HepG2 (cell line): ENCODE measurements around the gene NEURL4. TPM values are rescaled to one million over a fixed set of nuclear protein-coding genes. Genes with fewer than 3 reads are reported as not detected.

Experiments
- CCDC6 ChIP-seq: sonication (generic); formaldehyde crosslinking; IDR thresholded peaks from 2 replicates; pipeline ENCODE4 v1.8.1; 2022; ENCODE audit warnings: mild to moderate bottlenecking, missing genetic modification reagents, moderate library complexity
- CTCF ChIP-seq: sonication (generic); formaldehyde crosslinking; IDR thresholded peaks from 2 replicates; pipeline ENCODE4 v1.5.0; 2020; ENCODE audit warnings: mild to moderate bottlenecking, missing genetic modification reagents, moderate library complexity
- FIP1L1 ChIP-seq: fragments of 200-400 bp; formaldehyde crosslinking; IDR thresholded peaks from 2 replicates; pipeline ENCODE4 v1.6.1; 2018; ENCODE audit warnings: low read depth, mild to moderate bottlenecking, low read length, moderate library complexity, borderline replicate concordance; ENCODE audit not compliant: insufficient read depth
- ISX ChIP-seq: sonication (generic); formaldehyde crosslinking; conservative IDR thresholded peaks from 2 replicates; pipeline ENCODE4 v1.5.0; 2020; ENCODE audit warnings: missing genetic modification reagents
- JUND ChIP-seq: sonication (generic); formaldehyde crosslinking; IDR thresholded peaks from 2 replicates; pipeline ENCODE4 v1.8.0; 2022; ENCODE audit warnings: mild to moderate bottlenecking, missing genetic modification reagents
- KDM5B ChIP-seq: sonication (generic); formaldehyde crosslinking; IDR thresholded peaks from 2 replicates; pipeline ENCODE4 v1.4.0; 2020; ENCODE audit warnings: missing genetic modification reagents, mild to moderate bottlenecking, borderline replicate concordance
- MTA1 ChIP-seq: sonication (generic); formaldehyde crosslinking; IDR thresholded peaks from 2 replicates; pipeline ENCODE4 v1.4.0; 2020; ENCODE audit warnings: missing genetic modification reagents, mild to moderate bottlenecking, borderline replicate concordance
- SNRNP70 ChIP-seq: fragments of 200-400 bp; formaldehyde crosslinking; IDR thresholded peaks from 2 replicates; pipeline ENCODE4 v1.6.1; 2017; ENCODE audit warnings: mild to moderate bottlenecking, low read depth, low read length, moderate library complexity
- ZBTB40 ChIP-seq, 2 experiments: fragments of 450-650 bp in 1 of 2; sonication (generic) in 1 of 2; formaldehyde crosslinking in 1 of 2; IDR thresholded peaks; 2 replicates each; pipeline versions ENCODE4 v1.6.1 to v1.8.0; 2016 to 2022; ENCODE audit warnings: antibody characterized with exemption in 1 of 2, mild to moderate bottlenecking in 1 of 2, missing genetic modification reagents in 1 of 2
- ZFP41 ChIP-seq: sonication (generic); formaldehyde crosslinking; IDR thresholded peaks from 2 replicates; pipeline ENCODE4 v1.4.0; 2020; ENCODE audit warnings: mild to moderate bottlenecking, missing genetic modification reagents, borderline replicate concordance
- ZNF138 ChIP-seq: sonication (generic); formaldehyde crosslinking; IDR thresholded peaks from 2 replicates; pipeline ENCODE4 v1.5.0; 2020; ENCODE audit warnings: mild to moderate bottlenecking, low read depth, missing genetic modification reagents
- ZNF432 ChIP-seq: sonication (generic); formaldehyde crosslinking; IDR thresholded peaks from 2 replicates; pipeline ENCODE4 v1.5.0; 2020; ENCODE audit warnings: missing genetic modification reagents, mild to moderate bottlenecking, borderline replicate concordance
- ZNF615 ChIP-seq: sonication (generic); formaldehyde crosslinking; IDR thresholded peaks from 2 replicates; pipeline ENCODE4 v1.5.0; 2020; ENCODE audit warnings: mild to moderate bottlenecking, missing genetic modification reagents, borderline replicate concordance
- ZNF710 ChIP-seq: sonication (generic); formaldehyde crosslinking; IDR thresholded peaks from 2 replicates; pipeline ENCODE4 v1.5.0; 2020; ENCODE audit warnings: mild to moderate bottlenecking, missing genetic modification reagents, borderline replicate concordance
- ZNF761 ChIP-seq: sonication (generic); formaldehyde crosslinking; conservative IDR thresholded peaks from 2 replicates; pipeline ENCODE4 v1.4.0; 2020; ENCODE audit warnings: mild to moderate bottlenecking, missing genetic modification reagents
- polyA plus RNA-seq, 8 experiments: library from polyadenylated mRNA; depleted of rRNA in 3 of 8; stranded (reverse) in 7 of 8; unstranded in 1 of 8; fragments of >200 nt; fragmentation: Illumina TruSeq in 4 of 8; extraction: Trizol in 4 of 8; gene quantifications; 2 replicates each; pipeline versions ENCODE4 v1.2.1 to v1.2.3, GENCODE V29; 2011 to 2016; ENCODE audit warnings: low read depth in 4 of 8, missing spikeins in 1 of 8, mixed read lengths in 1 of 8; ENCODE audit not compliant: insufficient read depth in 1 of 8
- total RNA-seq, 5 experiments: library from RNA; depleted of rRNA; stranded (reverse); fragments of >200 nt; fragmentation: Illumina TruSeq; extraction: Trizol; gene quantifications; 2 replicates each; pipeline ENCODE4 v1.2.3, GENCODE V29; 2016; ENCODE audit warnings: low read depth in 1 of 5

NEURL4 gene
- total and polyA plus RNA-seq, 2 of the 13 experiments (the other 11 are each of a cell fraction or from before 2014, with no cell fraction given) = 14.8 to 15.7 TPM

- TF ChIP-seq ZBTB40 (IDR thresholded peaks at IDR 0.05) = no peak
- TF ChIP-seq ZBTB40 (CRISPR knock-in tag; IDR thresholded peaks at IDR 0.05) = no peak
- no peak for TF ChIP-seq ZNF138 (CRISPR knock-in tag)
- TF ChIP-seq MTA1 (CRISPR knock-in tag) = 0 out of 2 replicates have a peak, but pooled peaks have one; percentile 9
- TF ChIP-seq ZNF432 (CRISPR knock-in tag) = no peak
- TF ChIP-seq ZFP41 = no peak
- TF ChIP-seq ISX (CRISPR knock-in tag) = no peak
- no peak for TF ChIP-seq ZNF615
- 0 out of 2 replicates have a peak, but pooled peaks have one; percentile 12 for TF ChIP-seq CCDC6 (CRISPR knock-in tag)
- TF ChIP-seq FIP1L1 = no peak
- 0 out of 2 replicates have a peak, but pooled peaks have one; percentile 6 for TF ChIP-seq CTCF (CRISPR knock-in tag)
- TF ChIP-seq KDM5B (CRISPR knock-in tag) = peak; percentile 7; the same call in 1 of the 2 replicates
- 0 out of 2 replicates have a peak, but pooled peaks have one; percentile 21 for TF ChIP-seq ZNF761
- 0 out of 2 replicates have a peak, but pooled peaks have one; percentile 2 for TF ChIP-seq ZNF710 (CRISPR knock-in tag)
- TF ChIP-seq SNRNP70 = no peak
- peak; percentile 6; the same call in 1 of the 2 replicates for TF ChIP-seq JUND
Measured at GRCh38 chr17:7328840-7329373, at the start of gene NEURL4 (continued).
